ENCODE data around the gene ACCS.

GRCh38 chr11:44090539-44090938, 24.5 kb downstream of the ACCS start:
- TF ChIP-seq YY1 (IDR thresholded peaks at IDR 0.05; ENCODE audit: insufficient read depth, insufficient read length) (no peak), SUZ12 (IDR thresholded peaks at IDR 0.05; ENCODE audit: extremely low read depth, insufficient read depth, insufficient read length) (no peak), ZNF274 (IDR thresholded peaks at IDR 0.05; ENCODE audit: low read depth, low read length) (no peak)

Measured in NT2/D1 (cell line).